ENCODE results near the gene BCAS3. TPM values are rescaled to one million over a fixed set of nuclear protein-coding genes. Genes with fewer than 3 reads are reported as not detected.

BCAS3 gene
- total and polyA plus RNA-seq, 3 experiments from 2014 or later = 10.7 to 35.3 (median 13.5) TPM

- CTCF ChIA-PET = no interaction called here
- H3K27me3 Mint-ChIP-seq = no peaks in the 10 kb centered on the region
Observed at GRCh38 chr17:61183793-61184192, 506.1 kb downstream of the BCAS3 start.

GRCh38 chr17:61185385-61185784 is 507.7 kb downstream of the BCAS3 start:
- no peak for DNase-seq
- Histone ChIP-seq H3K27ac (ENCODE audit: low read depth, low read length) (no peak overlapping the region), H3K4me3 (ENCODE audit: low read length) (no peak overlapping the region), H3K27me3 (ENCODE audit: insufficient read depth, low read length, poor library complexity, severe bottlenecking) (no peaks in the 10 kb centered on the region), H3K4me1 (ENCODE audit: insufficient read depth, low read length) (no peaks in the 10 kb centered on the region), H3K36me3 (ENCODE audit: insufficient read depth, low read length) (no peaks in the 10 kb centered on the region), H3K9me3 (ENCODE audit: low read length) (no peaks in the 10 kb centered on the region)
- Mint-ChIP-seq H3K36me3 (peaks cover 0 to 4% (median 2%) of the 10 kb centered on the region in 3 donors), H3K27me3 (peaks cover 0 to 1% of the 10 kb centered on the region in 2 donors), H3K4me3 (no peak overlapping the region), H3K4me1 (no peaks in the 10 kb centered on the region), H3K27ac (no peak overlapping the region), H3K9me3 (peaks cover 0 to 3% (median 0%) of the 10 kb centered on the region in 5 donors)
- POLR2A ChIA-PET = no interaction called here
- CTCF ChIA-PET = no interaction called here

More at GRCh38 chr17:61183793-61184192, 506.1 kb downstream of the BCAS3 start:
- peaks cover 0 to 2% (median 0%) of the 10 kb centered on the region in 3 donors for H3K36me3 Mint-ChIP-seq
- Histone ChIP-seq H3K4me1 (ENCODE audit: insufficient read depth, low read length) (no peaks in the 10 kb centered on the region), H3K4me3 (ENCODE audit: low read length) (no peak overlapping the region), H3K27ac (ENCODE audit: low read depth, low read length) (no peak overlapping the region), H3K9me3 (ENCODE audit: low read length) (no peaks in the 10 kb centered on the region), H3K36me3 (ENCODE audit: insufficient read depth, low read length) (no peaks in the 10 kb centered on the region), H3K27me3 (ENCODE audit: insufficient read depth, low read length, poor library complexity, severe bottlenecking) (no peaks in the 10 kb centered on the region)
- no peak overlapping the region for H3K4me3 Mint-ChIP-seq
- no peaks in the 10 kb centered on the region for H3K9me3 Mint-ChIP-seq
- no peak for DNase-seq
- POLR2A ChIA-PET = no interaction called here
- H3K4me1 Mint-ChIP-seq = no peaks in the 10 kb centered on the region
- no peak overlapping the region for H3K27ac Mint-ChIP-seq

GRCh38 chr17:61187038-61187437 is 509.4 kb downstream of the BCAS3 start:
- H3K4me3 Mint-ChIP-seq = no peak overlapping the region
- no peak overlapping the region for H3K27ac Mint-ChIP-seq
- Histone ChIP-seq H3K4me3 (ENCODE audit: low read length) (no peak overlapping the region), H3K4me1 (ENCODE audit: insufficient read depth, low read length) (no peaks in the 10 kb centered on the region), H3K9me3 (ENCODE audit: low read length) (no peaks in the 10 kb centered on the region), H3K27ac (ENCODE audit: low read depth, low read length) (no peak overlapping the region), H3K36me3 (ENCODE audit: insufficient read depth, low read length) (no peaks in the 10 kb centered on the region), H3K27me3 (ENCODE audit: insufficient read depth, low read length, poor library complexity, severe bottlenecking) (no peaks in the 10 kb centered on the region)
- H3K9me3 Mint-ChIP-seq = peaks cover 0 to 3% (median 0%) of the 10 kb centered on the region in 5 donors
- peaks cover 0 to 4% (median 2%) of the 10 kb centered on the region in 3 donors for H3K36me3 Mint-ChIP-seq
- CTCF ChIA-PET = no interaction called here
- POLR2A ChIA-PET = no interaction called here
- DNase-seq = no peak
- H3K4me1 Mint-ChIP-seq = no peaks in the 10 kb centered on the region
- peaks cover 0 to 1% of the 10 kb centered on the region in 2 donors for H3K27me3 Mint-ChIP-seq

DNA sequence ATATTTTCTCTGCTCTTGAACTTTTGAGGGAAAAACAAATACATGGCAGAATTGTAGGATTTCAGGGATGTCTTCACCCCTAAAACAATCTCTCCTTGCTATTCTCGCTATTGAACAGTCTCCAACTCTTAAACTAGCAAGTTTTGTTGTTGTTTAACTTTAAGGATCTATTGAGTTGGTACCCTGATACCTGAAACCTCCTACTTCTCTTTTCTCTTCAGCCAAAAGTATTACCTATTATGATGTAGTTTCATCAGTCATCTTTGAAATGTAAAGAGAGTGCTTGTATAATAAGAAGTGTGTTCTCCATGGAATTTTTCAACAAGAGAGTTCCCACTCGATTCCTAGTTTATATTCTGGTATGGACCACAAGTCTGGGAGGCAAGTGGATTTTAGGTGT is 510.4 kb downstream of the BCAS3 start:
- H3K36me3 Mint-ChIP-seq = peaks cover 0 to 4% (median 0%) of the 10 kb centered on the region in 3 donors
- Histone ChIP-seq H3K27ac (ENCODE audit: low read depth, low read length) (no peak overlapping the region), H3K4me1 (ENCODE audit: insufficient read depth, low read length) (no peaks in the 10 kb centered on the region), H3K4me3 (ENCODE audit: low read length) (no peak overlapping the region), H3K9me3 (ENCODE audit: low read length) (no peaks in the 10 kb centered on the region), H3K27me3 (ENCODE audit: insufficient read depth, low read length, poor library complexity, severe bottlenecking) (no peaks in the 10 kb centered on the region), H3K36me3 (ENCODE audit: insufficient read depth, low read length) (no peaks in the 10 kb centered on the region)
- no peak overlapping the region for H3K27ac Mint-ChIP-seq
- H3K9me3 Mint-ChIP-seq = peaks cover 0 to 3% (median 2%) of the 10 kb centered on the region in 5 donors
- no peaks in the 10 kb centered on the region for H3K4me1 Mint-ChIP-seq
- ChIA-PET POLR2A (no interaction called here), CTCF (no interaction called here)
- H3K27me3 Mint-ChIP-seq = peaks cover 0 to 1% of the 10 kb centered on the region in 2 donors
- DNase-seq = no peak
- no peak overlapping the region for H3K4me3 Mint-ChIP-seq

- Mint-ChIP-seq H3K4me3 (no peak overlapping the region), H3K4me1 (no peaks in the 10 kb centered on the region), H3K27me3 (peaks cover 0 to 1% of the 10 kb centered on the region in 2 donors), H3K9me3 (peaks cover 0 to 3% (median 2%) of the 10 kb centered on the region in 5 donors), H3K36me3 (peaks cover 0 to 4% (median 0%) of the 10 kb centered on the region in 3 donors), H3K27ac (no peak overlapping the region)
- Histone ChIP-seq H3K4me1 (ENCODE audit: insufficient read depth, low read length) (no peaks in the 10 kb centered on the region), H3K9me3 (ENCODE audit: low read length) (no peaks in the 10 kb centered on the region), H3K4me3 (ENCODE audit: low read length) (no peak overlapping the region), H3K36me3 (ENCODE audit: insufficient read depth, low read length) (no peaks in the 10 kb centered on the region), H3K27me3 (ENCODE audit: insufficient read depth, low read length, poor library complexity, severe bottlenecking) (no peaks in the 10 kb centered on the region), H3K27ac (ENCODE audit: low read depth, low read length) (no peak overlapping the region)
- no peak for DNase-seq
- POLR2A ChIA-PET = no interaction called here
- CTCF ChIA-PET = interaction anchor here (1.5 kb wide), 1 partner anchor 118 kb away, joined by 5 read pairs; no protein-coding TSS in a partner anchor
Observed at GRCh38 chr17:61189968-61190367, 512.3 kb downstream of the BCAS3 start.

DNA sequence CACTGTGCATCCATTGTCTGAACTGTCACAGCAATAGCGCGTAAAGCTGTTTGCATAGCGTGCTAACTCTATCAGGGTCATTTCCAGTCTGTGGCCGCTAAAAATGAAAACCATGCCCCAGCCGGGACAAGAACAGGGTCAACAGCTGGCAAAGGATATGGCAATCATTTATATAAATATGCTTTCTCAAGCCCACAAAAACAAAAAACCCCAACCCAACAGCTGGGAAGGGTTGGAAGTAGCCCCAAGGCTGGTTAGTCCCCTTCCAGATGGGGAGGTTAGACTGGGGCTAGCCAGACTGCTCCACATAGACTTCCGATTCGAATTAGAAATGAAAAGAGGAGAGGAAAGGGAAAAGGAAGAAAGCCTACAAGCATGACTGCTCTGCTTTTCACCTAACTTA is 518.7 kb downstream of the BCAS3 start:
- Mint-ChIP-seq H3K9me3 (peaks cover 0 to 3% (median 0%) of the 10 kb centered on the region in 5 donors), H3K36me3 (no peaks in the 10 kb centered on the region), H3K4me1 (no peaks in the 10 kb centered on the region), H3K27ac (peak overlapping the region in 1 of 8 donors; percentile 68), H3K4me3 (no peak overlapping the region), H3K27me3 (no peaks in the 10 kb centered on the region)
- H3K9me3 ChIP-seq (ENCODE audit: low read length) = no peaks in the 10 kb centered on the region
- no peak overlapping the region for H3K27ac ChIP-seq (ENCODE audit: low read depth, low read length)
- no peak overlapping the region for H3K4me3 ChIP-seq (ENCODE audit: low read length)
- no peak for DNase-seq
- no peaks in the 10 kb centered on the region for H3K36me3 ChIP-seq (ENCODE audit: insufficient read depth, low read length)
- H3K4me1 ChIP-seq (ENCODE audit: insufficient read depth, low read length) = no peaks in the 10 kb centered on the region
- POLR2A ChIA-PET = no interaction called here
- CTCF ChIA-PET = no interaction called here
- no peaks in the 10 kb centered on the region for H3K27me3 ChIP-seq (ENCODE audit: insufficient read depth, low read length, poor library complexity, severe bottlenecking)

DNA sequence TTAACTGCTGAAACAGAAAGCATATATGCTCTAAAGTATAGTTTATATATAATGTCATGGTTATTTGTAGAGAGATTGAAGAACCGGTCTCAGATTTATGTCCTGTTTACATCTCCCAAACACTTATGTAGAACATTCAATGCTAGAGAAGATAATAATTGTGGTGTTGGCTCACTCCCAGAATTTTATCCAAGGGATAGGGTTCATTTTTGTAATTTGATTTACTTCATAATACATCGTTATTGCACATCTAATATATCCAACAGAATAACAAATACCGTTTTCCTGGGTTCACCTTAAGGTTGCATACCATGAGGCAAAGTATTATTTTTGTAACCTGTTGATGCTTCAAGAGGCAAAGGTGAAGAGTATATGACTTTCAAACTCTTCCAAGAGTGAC is 519.1 kb downstream of the BCAS3 start:
- ChIA-PET POLR2A (no interaction called here), CTCF (no interaction called here)
- no peaks in the 10 kb centered on the region for H3K4me1 Mint-ChIP-seq
- DNase-seq = no peak
- H3K4me1 ChIP-seq (ENCODE audit: insufficient read depth, low read length) = no peaks in the 10 kb centered on the region
- H3K9me3 Mint-ChIP-seq = peaks cover 0 to 2% (median 0%) of the 10 kb centered on the region in 5 donors
- no peak overlapping the region for H3K27ac Mint-ChIP-seq
- no peak overlapping the region for H3K4me3 Mint-ChIP-seq
- no peaks in the 10 kb centered on the region for H3K9me3 ChIP-seq (ENCODE audit: low read length)
- H3K27ac ChIP-seq (ENCODE audit: low read depth, low read length) = no peak overlapping the region
- no peaks in the 10 kb centered on the region for H3K36me3 ChIP-seq (ENCODE audit: insufficient read depth, low read length)
- H3K36me3 Mint-ChIP-seq = no peaks in the 10 kb centered on the region
- no peaks in the 10 kb centered on the region for H3K27me3 Mint-ChIP-seq
- H3K4me3 ChIP-seq (ENCODE audit: low read length) = no peak overlapping the region
- no peaks in the 10 kb centered on the region for H3K27me3 ChIP-seq (ENCODE audit: insufficient read depth, low read length, poor library complexity, severe bottlenecking)

GRCh38 chr17:61199431-61200338 is 522.0 kb downstream of the BCAS3 start:
- Mint-ChIP-seq H3K4me1 (no peaks in the 10 kb centered on the region), H3K9me3 (no peaks in the 10 kb centered on the region), H3K27ac (no peak overlapping the region), H3K27me3 (no peaks in the 10 kb centered on the region), H3K36me3 (peaks cover 2 to 6% (median 5%) of the 10 kb centered on the region in 3 donors), H3K4me3 (no peak overlapping the region)
- H3K4me3 ChIP-seq (ENCODE audit: low read length) = no peak overlapping the region
- POLR2A ChIA-PET = no interaction called here
- no peaks in the 10 kb centered on the region for H3K9me3 ChIP-seq (ENCODE audit: low read length)
- H3K36me3 ChIP-seq (ENCODE audit: insufficient read depth, low read length) = no peaks in the 10 kb centered on the region
- CTCF ChIA-PET = interaction anchor here (0.9 kb wide), 1 partner anchor 25 kb away, joined by 3 read pairs; no protein-coding TSS in a partner anchor
- H3K27ac ChIP-seq (ENCODE audit: low read depth, low read length) = no peak overlapping the region
- no peaks in the 10 kb centered on the region for H3K27me3 ChIP-seq (ENCODE audit: insufficient read depth, low read length, poor library complexity, severe bottlenecking)
- H3K4me1 ChIP-seq (ENCODE audit: insufficient read depth, low read length) = no peaks in the 10 kb centered on the region
- no peak for DNase-seq
